ENCODE data around the gene UBE2E1.
A peak's percentile ranks its signal among the peaks of the same experiment; 100 is the strongest.

Gene UBE2E1

GRCh38 chr3:23821858-23822257, 16.1 kb downstream of the UBE2E1 start:
- DNase-seq (ENCODE audit: low spot score): no peak

- no peak for DNase-seq (ENCODE audit: low spot score)
Measured at GRCh38 chr3:23822559-23822958, 16.8 kb downstream of the UBE2E1 start.

- DNase-seq (ENCODE audit: low spot score): no peak
Measured at GRCh38 chr3:23823620-23824019, 17.9 kb downstream of the UBE2E1 start.

DNA sequence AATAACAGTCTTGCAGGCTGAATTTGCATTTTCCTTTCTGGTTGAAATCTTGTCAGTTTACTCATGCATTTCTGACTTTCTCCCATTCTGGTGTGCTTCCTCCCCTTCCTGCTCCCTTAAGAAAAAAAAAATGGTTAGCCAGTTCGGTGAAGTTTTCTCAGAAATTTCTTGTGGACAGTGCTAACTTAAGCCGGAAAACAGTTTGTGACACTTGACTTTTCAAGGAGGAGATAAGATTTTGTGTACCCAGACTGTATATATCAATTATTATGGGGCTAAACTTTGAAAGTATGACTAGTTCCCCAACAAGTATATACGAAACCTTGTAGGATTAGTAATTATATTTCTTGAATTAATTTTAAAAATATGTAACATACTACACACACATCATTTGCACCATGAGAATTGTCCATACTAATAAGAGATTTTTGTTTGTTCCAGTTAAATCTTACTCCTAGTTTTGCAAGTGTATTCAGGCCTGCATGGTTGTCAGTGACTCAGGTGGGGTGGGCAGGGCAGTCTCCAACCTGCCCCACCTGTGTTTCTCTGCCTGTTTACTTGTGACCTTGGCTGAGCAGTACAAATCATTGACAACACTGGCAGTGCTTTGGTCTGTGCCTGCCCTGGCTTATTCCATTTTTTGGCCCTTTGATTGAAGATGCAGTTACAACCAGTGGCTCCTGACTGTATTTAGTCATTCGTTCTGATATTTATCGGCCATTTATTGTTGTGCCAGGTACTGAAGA, 19.1 kb downstream of the UBE2E1 start:
- DNase-seq (ENCODE audit: low spot score): no peak

- no peak for DNase-seq (ENCODE audit: low spot score)
Measured at GRCh38 chr3:23825802-23826201, 20.0 kb downstream of the UBE2E1 start.

GRCh38 chr3:23826382-23827064, 20.8 kb downstream of the UBE2E1 start:
- DNase-seq (ENCODE audit: low spot score): no peak

GRCh38 chr3:23829242-23829934, 23.6 kb downstream of the UBE2E1 start:
- DNase-seq (ENCODE audit: low spot score): no peak

DNA sequence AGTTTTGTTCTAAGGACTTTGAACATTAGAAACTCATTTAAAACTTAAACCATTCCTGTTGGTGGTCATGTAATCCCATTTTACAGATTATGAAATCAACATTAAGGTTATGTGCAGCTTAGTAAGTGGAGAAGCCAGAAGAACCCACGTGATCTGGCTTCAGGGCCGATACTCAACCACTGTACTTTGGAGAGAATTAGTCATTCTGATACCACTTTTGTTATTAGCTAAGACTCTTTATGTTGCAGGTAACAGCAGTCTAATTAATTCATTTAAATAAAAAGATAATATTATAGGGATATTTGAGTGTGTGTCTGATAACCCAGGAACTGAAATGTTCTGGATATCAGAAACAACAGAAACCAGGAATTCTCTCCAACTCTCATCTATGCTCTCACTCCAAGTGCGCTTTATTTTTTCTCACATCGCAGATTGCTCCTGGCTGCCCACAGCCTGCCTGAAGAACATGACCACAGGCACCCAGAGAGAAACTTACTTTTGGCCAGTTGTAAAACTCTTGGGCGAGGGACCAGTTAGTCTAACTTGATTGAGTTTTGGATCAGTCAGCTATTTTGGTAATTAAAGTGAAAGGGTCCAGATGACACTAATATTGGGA, 25.2 kb downstream of the UBE2E1 start:
- DNase-seq (ENCODE audit: low spot score): no peak

DNA sequence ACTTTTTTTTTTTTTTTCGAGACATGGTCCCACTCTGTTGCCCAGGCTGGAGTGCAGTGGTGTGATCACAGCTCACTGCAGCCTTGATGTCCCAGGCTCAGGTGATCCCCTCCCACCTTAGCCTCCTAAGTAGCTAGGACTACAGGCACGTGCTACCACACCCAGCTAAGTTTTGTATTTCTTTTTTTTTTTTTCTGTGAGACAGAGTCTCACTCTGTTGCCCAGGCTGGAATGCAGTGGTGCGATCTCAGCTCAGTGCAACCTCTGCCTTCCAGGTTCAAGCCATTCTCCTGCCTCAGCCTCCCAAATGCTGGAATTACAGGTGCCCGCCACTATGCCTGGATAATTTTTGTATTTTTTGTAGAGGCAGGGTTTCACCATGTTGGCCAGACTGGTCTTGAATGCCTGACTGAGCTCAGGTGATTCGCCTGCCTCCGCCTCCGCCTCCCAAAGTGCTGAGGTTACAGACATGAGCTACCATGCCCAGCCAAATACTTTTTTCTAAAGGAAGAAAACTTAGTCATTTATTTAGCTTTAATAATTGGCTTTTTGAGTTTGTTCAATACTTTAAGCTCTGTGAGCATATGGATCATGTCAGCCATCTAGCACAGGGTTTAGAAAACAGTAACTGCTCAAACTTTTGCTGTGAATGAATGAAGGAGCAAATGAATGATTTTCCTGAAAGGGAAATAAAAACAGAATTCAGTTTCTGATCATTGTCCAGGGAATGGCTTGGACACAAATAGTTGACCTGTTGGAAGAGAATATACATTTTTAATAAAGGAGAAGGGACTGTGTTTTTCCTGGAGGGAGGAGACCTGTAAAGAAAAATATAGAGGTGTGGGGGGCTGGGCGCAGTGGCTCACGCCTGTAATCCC, 26.0 kb downstream of the UBE2E1 start:
- DNase-seq (ENCODE audit: low spot score): no peak

GRCh38 chr3:23832523-23832922, 26.8 kb downstream of the UBE2E1 start:
- DNase-seq (ENCODE audit: low spot score): no peak

DNA sequence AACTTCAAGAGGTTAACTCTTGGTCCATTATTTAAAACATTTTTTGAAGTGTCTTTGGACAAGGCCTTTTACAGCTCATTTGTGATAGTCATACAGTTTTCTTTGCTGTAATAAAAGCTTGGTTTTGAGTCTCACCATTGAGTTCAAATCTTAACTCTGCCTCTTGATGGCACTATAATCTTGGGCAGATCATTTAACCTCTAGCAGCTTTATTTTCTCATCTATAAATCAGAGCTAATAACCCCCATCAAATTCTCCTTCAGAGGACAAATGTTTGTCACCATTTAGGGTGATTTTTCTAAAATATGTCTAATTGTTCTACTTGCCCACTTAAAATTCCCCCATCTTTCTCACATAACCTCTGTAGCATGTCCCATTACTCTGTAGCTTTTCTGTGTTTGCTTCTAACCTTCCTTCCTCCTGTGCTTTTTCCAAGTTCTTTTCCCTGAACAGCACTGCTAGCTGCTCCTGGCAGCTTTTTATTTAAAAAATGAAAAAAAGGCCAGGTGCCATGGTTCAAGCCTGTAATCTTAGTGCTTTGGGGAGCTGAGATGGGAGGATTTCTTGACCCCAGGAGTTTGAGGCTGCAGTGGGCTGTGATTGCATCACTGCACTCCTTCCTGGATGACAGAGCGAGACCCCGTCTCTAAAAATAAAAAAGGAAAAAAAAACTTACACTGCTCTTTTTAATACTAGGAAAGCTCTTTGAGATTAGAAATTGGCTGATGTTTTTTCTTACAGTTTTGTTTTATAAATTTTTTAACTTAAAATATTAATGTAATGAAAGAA, 28.5 kb downstream of the UBE2E1 start:
- no peak for DNase-seq (ENCODE audit: low spot score)

GRCh38 chr3:23835087-23835486, 29.3 kb downstream of the UBE2E1 start:
- no peak for DNase-seq (ENCODE audit: low spot score)

- DNase-seq (ENCODE audit: low spot score): no peak
Measured at GRCh38 chr3:23835802-23836201, 30.0 kb downstream of the UBE2E1 start.

GRCh38 chr3:23836536-23837230, 30.9 kb downstream of the UBE2E1 start:
- peak; percentile 67 for DNase-seq (ENCODE audit: low spot score)

DNA sequence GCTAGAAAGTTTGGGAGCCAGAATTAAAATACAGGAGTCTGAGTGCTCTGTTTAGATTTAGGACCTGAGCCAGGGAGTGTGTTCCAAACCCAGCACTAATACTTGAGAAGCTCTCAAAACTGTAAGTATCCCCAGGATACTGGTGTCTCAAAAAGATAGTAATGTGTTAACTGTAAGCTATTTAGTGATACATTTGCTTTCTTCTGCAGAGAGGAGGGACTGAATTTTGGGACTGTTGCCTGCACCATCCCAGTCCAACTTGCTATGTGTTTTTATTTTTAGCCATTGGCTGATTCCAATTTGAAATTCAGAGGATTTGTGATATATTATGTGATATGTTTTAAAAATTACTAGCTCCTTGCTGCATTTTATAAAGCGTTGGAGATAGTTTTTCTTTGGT, 31.5 kb downstream of the UBE2E1 start:
- DNase-seq (ENCODE audit: low spot score): no peak

- no peak for DNase-seq (ENCODE audit: low spot score)
Measured at GRCh38 chr3:23837691-23838090, 31.9 kb downstream of the UBE2E1 start.

- DNase-seq (ENCODE audit: low spot score): no peak
Measured at GRCh38 chr3:23840521-23840920, 34.8 kb downstream of the UBE2E1 start.

GRCh38 chr3:23843869-23844268, 38.1 kb downstream of the UBE2E1 start:
- DNase-seq (ENCODE audit: low spot score): no peak

DNA sequence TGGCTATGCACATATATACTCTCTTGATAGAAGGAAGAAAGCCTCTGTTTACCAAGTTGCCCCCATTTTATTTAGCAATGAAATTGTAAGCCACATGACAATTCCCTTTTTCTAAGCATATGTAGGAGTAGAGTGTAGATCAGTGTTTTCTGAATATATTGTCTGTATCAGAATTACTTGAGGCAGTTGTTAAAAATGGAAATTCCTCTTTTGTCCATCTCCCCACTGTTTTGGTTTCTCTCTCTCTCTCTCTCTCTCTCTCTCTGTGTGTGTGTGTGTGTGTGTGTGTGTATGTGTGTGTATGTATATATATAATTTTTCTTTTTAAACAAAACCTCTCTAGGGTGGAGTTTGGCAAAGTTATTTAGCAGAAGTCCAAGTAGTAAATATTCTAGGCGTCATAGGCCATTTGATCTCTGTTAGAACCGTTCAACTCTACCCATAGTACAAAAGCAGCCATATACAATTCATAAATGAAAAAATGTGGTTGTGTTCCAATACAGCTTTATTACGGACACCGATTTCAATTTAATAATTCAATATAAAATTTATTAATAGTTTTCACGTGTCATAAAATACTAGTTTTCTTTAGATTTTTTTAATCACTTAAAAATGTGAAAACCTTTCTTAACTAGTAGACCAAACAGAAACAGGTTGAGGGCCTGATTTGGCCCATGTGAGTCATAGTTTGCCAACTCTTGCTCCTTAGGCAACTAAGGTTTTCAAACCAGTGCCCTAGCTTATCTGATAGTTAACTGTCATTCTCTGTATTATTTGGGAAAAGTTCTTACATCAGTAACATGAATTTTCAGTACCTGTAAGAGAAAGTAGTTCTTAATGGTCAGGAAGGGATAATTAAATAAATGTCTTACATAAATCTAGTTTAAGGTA, 39.8 kb downstream of the UBE2E1 start:
- no peak for DNase-seq (ENCODE audit: low spot score)
